ENCODE measurements around the gene KRTAP5-7. TPM values are rescaled to one million over a fixed set of nuclear protein-coding genes. Genes with fewer than 3 reads are reported as not detected.

KRTAP5-7 gene
- total and polyA plus RNA-seq, 7 donors: 0.32 to 0.49 TPM; not detected in 5

- Histone ChIP-seq H3K4me3 (no peak within 1 kb of the TSS), H3K9me3 (no peaks in the 10 kb centered on the region), H3K27me3 (peaks cover 0 to 10% (median 6%) of the 10 kb centered on the region in 3 donors), H3K36me3 (no peaks in the 10 kb centered on the region), H3K27ac (no peak within 1 kb of the TSS), H3K4me1 (no peaks in the 10 kb centered on the region)
- no peak for DNase-seq
- 83 to 89% methylated on average over 5 of the region's 5 CpGs for WGBS, 2 donors
- intact Hi-C loops (cut with DNase I): no loop called here
- no peak for TF ChIP-seq POLR2AphosphoS5 (IDR thresholded peaks at IDR 0.05)
Measured at GRCh38 chr11:71548120-71548519, 21.1 kb downstream of the KRTAP5-7 start, which contains the start of gene KRTAP5-9. TSS of gene KRTAP5-9 (plus strand) at chr11:71548420. CDS start at chr11:71548658, 238 bp downstream.

- no peak overlapping the region for H3K27ac ChIP-seq
- 51 to 68% methylated on average over 5 of the region's 5 CpGs for WGBS, 2 donors
- no peak for TF ChIP-seq CTCF (IDR thresholded peaks at IDR 0.05)
- no peak for TF ChIP-seq EP300 (IDR thresholded peaks at IDR 0.05)
- TF ChIP-seq POLR2AphosphoS5 (IDR thresholded peaks at IDR 0.05): no peak
- no peak for TF ChIP-seq POLR2A (IDR thresholded peaks at IDR 0.05)
- H3K36me3 ChIP-seq: no peaks in the 10 kb centered on the region
- no peak overlapping the region for H3K4me3 ChIP-seq
- no peak for DNase-seq
- peaks cover 0 to 10% (median 6%) of the 10 kb centered on the region in 3 donors for H3K27me3 ChIP-seq
- no peaks in the 10 kb centered on the region for H3K9me3 ChIP-seq
- H3K4me1 ChIP-seq: no peaks in the 10 kb centered on the region
- intact Hi-C loops (cut with DNase I): no loop called here
Measured at GRCh38 chr11:71548716-71549151, 21.7 kb downstream of the KRTAP5-7 start.

- 84 to 92% methylated on average over 1 of the region's 1 CpG for WGBS, 2 donors
- no peak for DNase-seq
- peaks cover 0 to 6% (median 0%) of the 10 kb centered on the region in 3 donors for H3K27me3 ChIP-seq
- no peaks in the 10 kb centered on the region for H3K9me3 ChIP-seq
- no peak for TF ChIP-seq EP300 (IDR thresholded peaks at IDR 0.05)
- no peak for TF ChIP-seq CTCF (IDR thresholded peaks at IDR 0.05)
- TF ChIP-seq POLR2A (IDR thresholded peaks at IDR 0.05): no peak
- no peak for TF ChIP-seq POLR2AphosphoS5 (IDR thresholded peaks at IDR 0.05)
- H3K4me1 ChIP-seq: no peaks in the 10 kb centered on the region
- no peak overlapping the region for H3K4me3 ChIP-seq
- intact Hi-C loops (cut with DNase I): no loop called here
- H3K27ac ChIP-seq: no peak overlapping the region
- no peaks in the 10 kb centered on the region for H3K36me3 ChIP-seq
Measured at GRCh38 chr11:71551711-71552110, 24.6 kb downstream of the KRTAP5-7 start.

- no peak for DNase-seq
- no peak overlapping the region for H3K4me3 ChIP-seq
- H3K27me3 ChIP-seq: no peaks in the 10 kb centered on the region
- 91 to 92% methylated on average over 6 of the region's 6 CpGs for WGBS, 2 donors
- H3K4me1 ChIP-seq: no peaks in the 10 kb centered on the region
- intact Hi-C loops (cut with DNase I): no loop called here
- no peak for TF ChIP-seq POLR2A (IDR thresholded peaks at IDR 0.05)
- no peak for TF ChIP-seq EP300 (IDR thresholded peaks at IDR 0.05)
- no peak for TF ChIP-seq CTCF (IDR thresholded peaks at IDR 0.05)
- TF ChIP-seq POLR2AphosphoS5 (IDR thresholded peaks at IDR 0.05): no peak
- H3K36me3 ChIP-seq: no peaks in the 10 kb centered on the region
- H3K9me3 ChIP-seq: no peaks in the 10 kb centered on the region
- H3K27ac ChIP-seq: no peak overlapping the region
Measured at GRCh38 chr11:71554996-71555395, 27.9 kb downstream of the KRTAP5-7 start.

GRCh38 chr11:71555508-71555907, 28.4 kb downstream of the KRTAP5-7 start:
- no peak for TF ChIP-seq CTCF (IDR thresholded peaks at IDR 0.05)
- no peak for TF ChIP-seq POLR2A (IDR thresholded peaks at IDR 0.05)
- TF ChIP-seq EP300 (IDR thresholded peaks at IDR 0.05): no peak
- no peak for TF ChIP-seq POLR2AphosphoS5 (IDR thresholded peaks at IDR 0.05)
- intact Hi-C loops (cut with DNase I): no loop called here
- no peaks in the 10 kb centered on the region for H3K27me3 ChIP-seq
- H3K4me3 ChIP-seq: no peak overlapping the region
- no peak overlapping the region for H3K27ac ChIP-seq
- no peaks in the 10 kb centered on the region for H3K36me3 ChIP-seq
- WGBS, 2 donors: 93 to 94% methylated on average over 11 of the region's 11 CpGs
- no peaks in the 10 kb centered on the region for H3K4me1 ChIP-seq
- DNase-seq: no peak
- no peaks in the 10 kb centered on the region for H3K9me3 ChIP-seq
